ENCODE results near the gene CYP4F12. TPM values are rescaled to one million over a fixed set of nuclear protein-coding genes. Genes with fewer than 3 reads are reported as not detected.

Gene CYP4F12
- total RNA-seq, 1 experiment from 2014 or later: not detected

DNA sequence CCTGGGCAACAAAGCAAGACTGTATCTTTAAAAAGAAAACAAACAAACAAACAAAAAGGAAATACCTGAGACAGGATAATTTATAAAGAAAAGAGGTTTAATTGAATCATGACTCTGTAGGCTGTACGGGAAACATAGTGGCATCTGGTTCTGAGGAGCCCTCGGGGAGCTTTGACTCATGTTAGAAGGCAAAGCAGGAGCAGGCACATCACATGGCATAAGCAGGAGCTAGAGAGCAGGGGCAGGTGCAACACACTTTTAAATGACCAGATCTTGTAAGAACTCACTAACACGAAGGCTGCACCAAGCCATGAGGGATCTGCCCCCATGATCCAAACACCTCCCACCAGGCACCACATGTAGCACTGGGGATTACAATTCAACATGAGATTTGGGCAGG, 41.8 kb downstream of the CYP4F12 start:
- Histone ChIP-seq H3K36me3 (ENCODE audit: insufficient read depth, low read length) (no peaks in the 10 kb centered on the region), H3K79me2 (ENCODE audit: low read length) (no peaks in the 10 kb centered on the region), H3K4me3 (ENCODE audit: low read length) (no peak overlapping the region), H3K9me2 (replicated peaks; ENCODE audit: insufficient read depth, low read length) (no peaks in the 10 kb centered on the region), H3K9me3 (ENCODE audit: low read length) (no peaks in the 10 kb centered on the region), H3K4me2 (ENCODE audit: low read depth, low read length, poor library complexity, severe bottlenecking) (no peak overlapping the region), H3K27ac (ENCODE audit: low read length) (no peak overlapping the region), H3K9ac (ENCODE audit: low read length) (no peak overlapping the region), H4K20me1 (ENCODE audit: insufficient read depth, low read depth, low read length) (no peaks in the 10 kb centered on the region), H2AFZ (ENCODE audit: low read length) (no peak overlapping the region), H3K4me1 (ENCODE audit: low read length) (no peaks in the 10 kb centered on the region), H3K27me3 (ENCODE audit: low read length) (no peaks in the 10 kb centered on the region)
- no peak for DNase-seq

DNA sequence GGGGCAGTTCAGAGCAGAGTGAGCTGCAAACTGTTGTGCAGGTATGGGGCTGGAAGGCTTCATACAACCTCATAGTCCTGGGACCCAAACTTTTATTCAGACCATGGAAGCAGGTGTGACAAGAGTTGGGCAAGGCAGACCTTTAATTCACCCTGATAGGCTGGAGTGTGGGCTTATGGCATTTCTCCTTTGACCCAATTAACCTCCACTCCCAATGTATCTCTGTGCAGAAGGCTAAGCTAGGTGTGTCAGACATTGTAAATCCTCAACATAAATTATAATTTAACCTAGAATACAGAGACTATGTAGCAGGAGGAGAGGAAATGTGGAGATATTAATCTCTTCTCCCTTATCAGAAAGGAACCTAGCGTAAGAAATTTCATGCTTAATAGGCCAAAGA, 42.8 kb downstream of the CYP4F12 start:
- Histone ChIP-seq H3K4me1 (ENCODE audit: low read length) (no peaks in the 10 kb centered on the region), H3K27me3 (ENCODE audit: low read length) (no peaks in the 10 kb centered on the region), H3K9me2 (replicated peaks; ENCODE audit: insufficient read depth, low read length) (no peaks in the 10 kb centered on the region), H3K36me3 (ENCODE audit: insufficient read depth, low read length) (no peaks in the 10 kb centered on the region), H3K9me3 (ENCODE audit: low read length) (no peaks in the 10 kb centered on the region), H3K4me2 (ENCODE audit: low read depth, low read length, poor library complexity, severe bottlenecking) (no peak overlapping the region), H4K20me1 (ENCODE audit: insufficient read depth, low read depth, low read length) (no peaks in the 10 kb centered on the region), H3K27ac (ENCODE audit: low read length) (no peak overlapping the region), H3K9ac (ENCODE audit: low read length) (no peak overlapping the region), H2AFZ (ENCODE audit: low read length) (no peak overlapping the region), H3K79me2 (ENCODE audit: low read length) (no peaks in the 10 kb centered on the region), H3K4me3 (ENCODE audit: low read length) (no peak overlapping the region)
- no peak for DNase-seq

DNA sequence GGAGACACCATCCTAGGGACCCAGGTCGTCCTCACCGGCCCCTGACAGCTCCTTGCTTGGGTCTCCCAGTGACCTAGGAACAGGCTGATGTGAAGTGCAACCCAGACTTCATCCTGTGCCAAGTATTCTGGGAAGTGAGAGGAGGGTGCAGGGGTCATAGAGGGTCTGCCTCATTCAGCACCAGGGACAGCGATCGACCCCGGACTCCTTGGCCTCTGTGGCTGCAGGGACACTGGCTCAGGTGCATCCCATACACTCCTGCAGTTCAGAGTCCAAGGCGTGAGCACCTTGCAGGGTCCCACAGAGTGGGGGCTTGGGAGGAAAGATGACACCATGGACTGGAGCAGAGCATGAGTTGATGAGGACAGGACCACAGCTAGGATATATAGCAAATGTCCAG, 44.9 kb downstream of the CYP4F12 start:
- Histone ChIP-seq H3K4me2 (ENCODE audit: low read depth, low read length, poor library complexity, severe bottlenecking) (no peak overlapping the region), H3K9me3 (ENCODE audit: low read length) (no peaks in the 10 kb centered on the region), H3K79me2 (ENCODE audit: low read length) (no peaks in the 10 kb centered on the region), H4K20me1 (ENCODE audit: insufficient read depth, low read depth, low read length) (no peaks in the 10 kb centered on the region), H3K4me3 (ENCODE audit: low read length) (no peak overlapping the region), H3K27ac (ENCODE audit: low read length) (no peak overlapping the region), H3K36me3 (ENCODE audit: insufficient read depth, low read length) (no peaks in the 10 kb centered on the region), H2AFZ (ENCODE audit: low read length) (no peak overlapping the region), H3K27me3 (ENCODE audit: low read length) (no peaks in the 10 kb centered on the region), H3K9ac (ENCODE audit: low read length) (no peak overlapping the region), H3K4me1 (ENCODE audit: low read length) (no peaks in the 10 kb centered on the region), H3K9me2 (replicated peaks; ENCODE audit: insufficient read depth, low read length) (no peaks in the 10 kb centered on the region)
- DNase-seq: no peak

DNA sequence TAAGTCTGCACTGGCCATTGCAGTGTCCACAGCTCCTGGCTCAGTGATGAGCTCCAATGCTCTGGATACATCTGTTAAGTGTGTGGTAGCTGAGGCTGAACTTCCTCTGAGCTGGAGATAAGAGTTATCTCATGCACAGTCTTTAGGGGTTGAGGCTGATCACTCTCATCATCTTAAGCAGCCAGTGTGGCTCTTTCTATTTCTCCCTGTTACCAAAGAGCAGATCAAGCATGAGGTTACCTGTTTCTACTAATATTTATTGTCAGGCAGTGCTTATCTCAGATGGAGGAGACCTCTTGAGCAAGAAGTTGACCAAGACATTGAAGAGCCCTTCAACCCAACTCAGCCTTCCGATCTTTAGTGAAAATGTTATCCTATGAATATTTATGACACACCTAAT, 48.4 kb downstream of the CYP4F12 start:
- Histone ChIP-seq H3K27ac (ENCODE audit: low read length) (no peak overlapping the region), H3K4me3 (ENCODE audit: low read length) (no peak overlapping the region), H3K9ac (ENCODE audit: low read length) (no peak overlapping the region), H3K4me1 (ENCODE audit: low read length) (no peaks in the 10 kb centered on the region), H3K79me2 (ENCODE audit: low read length) (no peaks in the 10 kb centered on the region), H3K27me3 (ENCODE audit: low read length) (no peaks in the 10 kb centered on the region), H3K36me3 (ENCODE audit: insufficient read depth, low read length) (no peaks in the 10 kb centered on the region), H3K4me2 (ENCODE audit: low read depth, low read length, poor library complexity, severe bottlenecking) (no peak overlapping the region), H2AFZ (ENCODE audit: low read length) (no peak overlapping the region), H4K20me1 (ENCODE audit: insufficient read depth, low read depth, low read length) (no peaks in the 10 kb centered on the region), H3K9me2 (replicated peaks; ENCODE audit: insufficient read depth, low read length) (no peaks in the 10 kb centered on the region), H3K9me3 (ENCODE audit: low read length) (no peaks in the 10 kb centered on the region)
- DNase-seq: no peak

DNA sequence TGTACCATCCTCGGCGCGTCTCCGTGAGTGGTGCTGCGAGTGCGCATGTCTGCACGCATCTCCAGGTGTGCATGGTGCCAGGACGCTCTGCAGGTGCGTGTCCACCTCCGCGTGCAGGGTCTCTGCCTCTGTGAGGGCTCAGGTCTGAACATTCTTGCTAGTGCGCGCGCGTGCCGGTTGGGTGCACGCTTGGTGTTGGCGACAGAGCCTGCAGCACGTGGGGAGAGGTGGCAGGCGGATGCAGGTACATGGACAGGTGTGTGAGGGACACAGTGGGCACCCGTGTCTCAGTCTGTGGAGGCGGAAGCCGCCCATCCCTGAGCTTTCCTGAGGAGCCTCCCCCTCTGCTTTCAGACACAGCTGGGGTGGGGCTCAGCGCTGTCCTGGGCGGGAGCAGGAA, 50.1 kb downstream of the CYP4F12 start:
- Histone ChIP-seq H3K9me2 (replicated peaks; ENCODE audit: insufficient read depth, low read length) (no peaks in the 10 kb centered on the region), H3K79me2 (ENCODE audit: low read length) (no peaks in the 10 kb centered on the region), H3K27me3 (ENCODE audit: low read length) (no peaks in the 10 kb centered on the region), H3K4me1 (ENCODE audit: low read length) (no peaks in the 10 kb centered on the region), H4K20me1 (ENCODE audit: insufficient read depth, low read depth, low read length) (no peaks in the 10 kb centered on the region), H3K4me3 (ENCODE audit: low read length) (no peak overlapping the region), H2AFZ (ENCODE audit: low read length) (no peak overlapping the region), H3K36me3 (ENCODE audit: insufficient read depth, low read length) (no peaks in the 10 kb centered on the region), H3K4me2 (ENCODE audit: low read depth, low read length, poor library complexity, severe bottlenecking) (no peak overlapping the region), H3K27ac (ENCODE audit: low read length) (no peak overlapping the region), H3K9ac (ENCODE audit: low read length) (no peak overlapping the region), H3K9me3 (ENCODE audit: low read length) (no peaks in the 10 kb centered on the region)
- no peak for DNase-seq

DNA sequence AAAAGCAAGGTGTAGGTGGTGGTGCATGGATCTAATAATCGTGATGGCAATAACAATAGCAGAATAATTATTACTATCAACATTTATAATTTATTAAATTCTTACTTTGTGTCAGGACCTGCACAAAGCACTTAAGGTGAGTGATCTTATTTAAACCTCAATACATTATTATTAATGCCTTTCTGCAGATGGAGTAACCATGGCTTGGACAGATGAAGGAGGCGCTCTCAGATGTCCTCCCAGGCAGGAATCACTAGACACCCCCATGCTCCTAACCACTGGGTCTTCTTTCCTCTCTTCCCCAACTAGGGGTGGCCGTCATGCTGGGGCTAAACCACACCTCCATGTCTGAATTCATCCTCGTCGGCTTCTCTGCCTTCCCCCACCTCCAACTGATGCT, 54.8 kb downstream of the CYP4F12 start, which contains the start of gene OR10H2:
OR10H2 (plus strand) TSS at position 301 of the 400 bp plus-strand sequence; CDS start at position 321, 20 bp downstream.
- no peak within 1 kb of the TSS for H2AFZ ChIP-seq (ENCODE audit: low read length)
- no peak within 1 kb of the TSS for H3K9ac ChIP-seq (ENCODE audit: low read length)
- no peak within 1 kb of the TSS for H3K4me3 ChIP-seq (ENCODE audit: low read length)
- no peaks in the 10 kb centered on the region for H4K20me1 ChIP-seq (ENCODE audit: insufficient read depth, low read depth, low read length)
- no peak within 1 kb of the TSS for H3K4me2 ChIP-seq (ENCODE audit: low read depth, low read length, poor library complexity, severe bottlenecking)
- H3K27me3 ChIP-seq (ENCODE audit: low read length): no peaks in the 10 kb centered on the region
- no peaks in the 10 kb centered on the region for H3K4me1 ChIP-seq (ENCODE audit: low read length)
- H3K36me3 ChIP-seq (ENCODE audit: insufficient read depth, low read length): no peaks in the 10 kb centered on the region
- no peak for DNase-seq
- no peaks in the 10 kb centered on the region for H3K9me2 ChIP-seq (replicated peaks; ENCODE audit: insufficient read depth, low read length)
- no peaks in the 10 kb centered on the region for H3K79me2 ChIP-seq (ENCODE audit: low read length)
- no peak within 1 kb of the TSS for H3K27ac ChIP-seq (ENCODE audit: low read length)
- no peaks in the 10 kb centered on the region for H3K9me3 ChIP-seq (ENCODE audit: low read length)

DNA sequence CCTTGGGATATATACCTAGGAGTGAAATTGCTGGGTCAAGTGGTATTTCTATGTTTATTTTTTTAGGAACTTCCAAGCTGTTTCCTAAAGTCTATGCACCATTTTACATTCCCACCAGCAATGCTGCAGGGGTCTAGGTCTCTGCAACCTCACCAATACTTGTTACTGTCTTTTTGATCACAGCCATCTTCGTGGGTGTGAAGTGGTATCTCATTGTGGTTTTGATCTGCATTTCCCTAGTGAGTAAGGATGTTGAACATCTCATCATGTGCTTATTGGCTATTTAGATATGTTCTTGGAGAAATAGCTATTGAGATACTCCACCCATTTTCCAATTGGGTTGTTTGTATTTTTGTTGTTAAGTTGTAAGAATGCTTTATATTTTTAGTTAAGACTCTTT, 57.7 kb downstream of the CYP4F12 start:
- Histone ChIP-seq H3K79me2 (ENCODE audit: low read length) (no peaks in the 10 kb centered on the region), H3K4me3 (ENCODE audit: low read length) (no peak overlapping the region), H3K4me1 (ENCODE audit: low read length) (no peaks in the 10 kb centered on the region), H3K9ac (ENCODE audit: low read length) (no peak overlapping the region), H3K27ac (ENCODE audit: low read length) (no peak overlapping the region), H2AFZ (ENCODE audit: low read length) (no peak overlapping the region), H3K9me3 (ENCODE audit: low read length) (no peaks in the 10 kb centered on the region), H3K27me3 (ENCODE audit: low read length) (no peaks in the 10 kb centered on the region), H4K20me1 (ENCODE audit: insufficient read depth, low read depth, low read length) (no peaks in the 10 kb centered on the region), H3K9me2 (replicated peaks; ENCODE audit: insufficient read depth, low read length) (no peaks in the 10 kb centered on the region), H3K4me2 (ENCODE audit: low read depth, low read length, poor library complexity, severe bottlenecking) (no peak overlapping the region), H3K36me3 (ENCODE audit: insufficient read depth, low read length) (no peaks in the 10 kb centered on the region)
- no peak for DNase-seq

DNA sequence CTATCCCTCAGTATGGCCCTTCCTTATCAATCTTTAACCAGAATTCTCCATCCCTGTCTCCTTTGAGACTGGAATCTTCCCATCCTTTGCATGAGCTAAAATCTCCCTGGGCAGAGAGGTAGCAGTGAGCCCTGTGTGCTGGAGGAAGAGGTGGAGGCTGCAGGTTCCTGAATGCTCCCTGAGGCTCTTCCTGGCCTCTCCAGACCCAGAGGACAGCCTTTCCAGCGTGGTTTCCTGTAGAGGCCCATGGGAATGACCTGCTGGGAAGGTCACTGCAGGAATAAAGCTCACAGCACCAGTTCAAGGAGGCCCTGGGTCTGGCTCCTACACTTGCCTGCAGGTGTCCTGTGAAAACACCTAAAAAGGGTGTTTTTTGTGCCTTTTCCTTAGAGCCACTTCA, 59.5 kb downstream of the CYP4F12 start:
- Histone ChIP-seq H3K9ac (ENCODE audit: low read length) (no peak overlapping the region), H3K27ac (ENCODE audit: low read length) (no peak overlapping the region), H3K4me1 (ENCODE audit: low read length) (no peaks in the 10 kb centered on the region), H3K4me3 (ENCODE audit: low read length) (no peak overlapping the region), H3K79me2 (ENCODE audit: low read length) (no peaks in the 10 kb centered on the region), H3K9me3 (ENCODE audit: low read length) (no peaks in the 10 kb centered on the region), H3K4me2 (ENCODE audit: low read depth, low read length, poor library complexity, severe bottlenecking) (no peak overlapping the region), H4K20me1 (ENCODE audit: insufficient read depth, low read depth, low read length) (no peaks in the 10 kb centered on the region), H2AFZ (ENCODE audit: low read length) (no peak overlapping the region), H3K36me3 (ENCODE audit: insufficient read depth, low read length) (no peaks in the 10 kb centered on the region), H3K27me3 (ENCODE audit: low read length) (no peaks in the 10 kb centered on the region), H3K9me2 (replicated peaks; ENCODE audit: insufficient read depth, low read length) (no peaks in the 10 kb centered on the region)
- DNase-seq: no peak

DNA sequence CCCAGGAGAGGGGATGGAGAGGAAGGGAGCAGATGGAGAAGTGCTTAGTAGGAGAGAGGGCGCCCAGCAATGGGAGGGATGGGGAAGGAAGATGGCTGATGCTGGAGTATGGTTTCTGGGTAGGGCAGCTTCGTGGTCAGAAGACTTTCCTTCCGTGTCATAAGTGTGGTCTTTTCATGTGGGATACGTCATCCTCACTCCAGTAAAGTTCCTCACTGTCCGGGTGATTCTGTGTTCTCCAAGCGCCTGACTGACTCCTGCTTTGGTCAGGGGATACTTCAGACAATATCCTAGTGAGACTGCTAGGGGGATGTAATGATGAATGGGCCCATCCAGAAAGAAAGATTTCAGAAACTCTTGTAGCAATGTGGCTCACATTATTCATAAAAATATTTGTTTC, 61.0 kb downstream of the CYP4F12 start:
- H4K20me1 ChIP-seq (ENCODE audit: insufficient read depth, low read depth, low read length): no peaks in the 10 kb centered on the region
- H3K79me2 ChIP-seq (ENCODE audit: low read length): no peaks in the 10 kb centered on the region
- no peaks in the 10 kb centered on the region for H3K27me3 ChIP-seq (ENCODE audit: low read length)
- no peaks in the 10 kb centered on the region for H3K36me3 ChIP-seq (ENCODE audit: insufficient read depth, low read length)
- no peaks in the 10 kb centered on the region for H3K9me2 ChIP-seq (replicated peaks; ENCODE audit: insufficient read depth, low read length)
- H3K9ac ChIP-seq (ENCODE audit: low read length): no peak overlapping the region
- H2AFZ ChIP-seq (ENCODE audit: low read length): no peak overlapping the region
- no peak overlapping the region for H3K4me3 ChIP-seq (ENCODE audit: low read length)
- H3K9me3 ChIP-seq (ENCODE audit: low read length): no peaks in the 10 kb centered on the region
- no peak overlapping the region for H3K4me2 ChIP-seq (ENCODE audit: low read depth, low read length, poor library complexity, severe bottlenecking)
- H3K4me1 ChIP-seq (ENCODE audit: low read length): no peaks in the 10 kb centered on the region
- H3K27ac ChIP-seq (ENCODE audit: low read length): no peak overlapping the region
- DNase-seq: no peak

All from Karpas-422 (cell line).